Stimulated activated effector memory CD8-positive, alpha-beta T cell treated with anti-CD3 and anti-CD28 coated beads, Interleukin-12 subunit alpha, Interleukin-12 subunit beta, amount 100 ng/mL, for 72 hours (primary cell): ENCODE data around the gene GDPD4.
"Not testable (repeated sequence)": the region's sequence is repeated elsewhere in the genome, so short reads cannot be mapped to it uniquely, and the experiment has no call there.

ENCODE experiments used
- ATAC-seq: fragments of 150-1000 bp; cut with Tn5 transposase; 2 replicates; pipeline ENCODE4 v1.10.0; 2021
- DNase-seq, 2 donors: peaks; one replicate each; pipeline ENCODE4 v3.0.0; 2021 to 2022; ENCODE audit warnings: low spot score in 2 of 2
- H3K27ac Mint-ChIP-seq: one replicate; pipeline ENCODE4 v1.8.0; 2022; ENCODE audit warnings: mild to moderate bottlenecking, mixed read lengths
- H3K36me3 Mint-ChIP-seq: one replicate; pipeline ENCODE4 v1.8.0; 2022; ENCODE audit warnings: mild to moderate bottlenecking, mixed read lengths
- H3K4me1 Mint-ChIP-seq: one replicate; pipeline ENCODE4 v1.8.0; 2022; ENCODE audit warnings: mixed read lengths
- H3K4me3 Mint-ChIP-seq: one replicate; pipeline ENCODE4 v1.8.0; 2022; ENCODE audit warnings: mild to moderate bottlenecking, mixed read lengths
- H3K9me3 Mint-ChIP-seq: one replicate; pipeline ENCODE4 v1.8.0; 2022; ENCODE audit warnings: mixed read lengths

The GDPD4 gene

GRCh38 chr11:77310721-77311120 is 9.2 kb upstream of the GDPD4 start:
- H3K9me3 Mint-ChIP-seq = no peaks in the 10 kb centered on the region
- H3K4me3 Mint-ChIP-seq = no peak overlapping the region
- H3K36me3 Mint-ChIP-seq = no peaks in the 10 kb centered on the region
- DNase-seq (no peak), ATAC-seq (no peak)
- H3K27ac Mint-ChIP-seq = no peak overlapping the region
- no peaks in the 10 kb centered on the region for H3K4me1 Mint-ChIP-seq

DNA sequence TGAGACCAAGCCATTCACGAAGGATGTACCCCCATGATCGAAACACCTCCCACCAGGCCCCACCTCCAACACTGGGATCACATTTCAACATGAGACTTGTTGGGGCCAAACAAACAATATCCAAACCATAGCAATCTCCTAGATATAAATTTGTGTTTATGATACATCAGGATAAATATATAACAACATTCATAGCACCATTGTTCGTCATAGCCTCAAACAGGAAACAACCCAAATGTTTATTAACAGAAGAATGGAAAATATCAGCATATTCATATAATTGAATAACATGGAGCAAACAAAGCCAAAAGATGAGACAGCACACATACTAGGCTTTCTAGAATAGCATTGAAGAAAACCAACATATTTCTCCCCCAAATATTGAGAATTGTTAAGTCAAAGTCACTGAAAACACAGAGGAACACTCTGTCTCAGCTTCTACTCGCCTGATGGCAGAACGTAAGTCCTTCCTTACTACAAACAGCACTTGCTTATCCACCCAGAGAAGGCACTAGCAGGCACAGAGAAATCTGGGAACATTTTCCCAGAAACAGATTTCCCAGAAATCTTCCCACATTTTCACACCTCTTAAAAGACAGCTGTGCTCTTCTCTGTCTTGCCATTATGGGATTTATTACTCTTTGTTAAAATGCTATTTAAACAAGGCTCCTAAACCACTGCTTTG is 8.1 kb upstream of the GDPD4 start:
- no peak for ATAC-seq
- Mint-ChIP-seq H3K27ac (no peak overlapping the region), H3K9me3 (no peaks in the 10 kb centered on the region), H3K36me3 (no peaks in the 10 kb centered on the region), H3K4me1 (no peaks in the 10 kb centered on the region), H3K4me3 (no peak overlapping the region)
- no peak for DNase-seq

DNA sequence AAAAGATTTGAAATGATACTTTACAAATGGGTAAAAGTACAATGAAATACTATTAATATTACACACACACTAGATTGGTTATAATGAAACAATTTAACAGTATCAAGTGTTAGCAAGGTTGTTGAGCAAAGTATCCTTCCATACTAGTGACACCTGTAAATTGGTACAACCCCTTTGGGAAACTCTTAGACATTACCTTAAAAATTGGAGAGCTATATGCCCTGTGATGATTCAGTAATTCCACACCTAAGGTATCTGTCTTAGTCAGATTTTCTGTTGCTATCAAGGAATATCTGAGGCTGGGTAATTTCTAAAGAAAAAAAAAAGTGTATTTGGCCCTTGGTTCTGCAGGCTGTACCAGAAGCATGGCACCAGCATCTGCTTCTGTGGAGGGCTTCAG is 7.4 kb upstream of the GDPD4 start:
- ATAC-seq = no peak
- no peak overlapping the region for H3K27ac Mint-ChIP-seq
- no peaks in the 10 kb centered on the region for H3K9me3 Mint-ChIP-seq
- no peaks in the 10 kb centered on the region for H3K4me1 Mint-ChIP-seq
- DNase-seq = no peak
- no peak overlapping the region for H3K4me3 Mint-ChIP-seq
- H3K36me3 Mint-ChIP-seq = no peaks in the 10 kb centered on the region

DNA sequence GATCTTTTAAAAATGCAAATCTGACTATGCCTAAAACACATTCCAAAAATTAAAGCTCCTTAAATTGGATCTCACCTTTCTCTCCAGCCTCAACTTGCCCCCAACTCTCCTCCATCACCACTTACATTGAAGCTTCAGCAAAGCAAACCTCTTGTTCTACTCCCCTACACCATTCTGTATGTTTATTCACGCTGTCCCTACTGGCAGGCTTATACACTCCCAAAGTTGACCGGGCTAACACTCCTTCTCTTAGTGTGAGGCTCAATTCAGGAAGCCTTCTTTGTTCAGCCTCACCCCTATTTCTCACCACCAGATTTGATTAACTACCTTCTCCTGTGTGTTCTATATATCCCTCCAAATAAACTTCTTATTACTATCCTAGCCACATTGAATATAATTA is 1.8 kb upstream of the GDPD4 start:
- ATAC-seq = no peak
- Mint-ChIP-seq H3K4me3 (no peak overlapping the region), H3K36me3 (no peaks in the 10 kb centered on the region), H3K27ac (no peak overlapping the region), H3K4me1 (no peaks in the 10 kb centered on the region), H3K9me3 (no peaks in the 10 kb centered on the region)
- DNase-seq = no peak

DNA sequence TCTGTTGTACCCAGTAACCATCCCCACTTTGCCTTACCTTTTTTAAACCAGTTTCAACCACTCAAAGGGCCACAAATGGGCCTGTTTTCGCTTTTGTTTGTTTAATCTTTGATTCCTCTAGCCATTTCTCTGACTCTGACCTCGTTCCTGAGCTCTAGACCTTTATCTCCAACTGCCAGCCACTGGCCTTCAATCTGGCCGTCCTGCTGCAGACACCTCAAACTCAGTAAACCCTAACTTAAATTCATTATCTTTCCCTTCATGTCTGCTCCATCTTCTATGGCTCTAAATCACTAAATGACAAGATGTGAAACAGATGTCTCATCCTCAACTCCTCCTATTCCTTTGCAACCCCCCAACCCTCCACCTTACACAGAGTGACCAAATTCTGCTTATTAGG is 1.3 kb upstream of the GDPD4 start:
- ATAC-seq (no peak), DNase-seq (no peak)
- no peaks in the 10 kb centered on the region for H3K36me3 Mint-ChIP-seq
- no peak overlapping the region for H3K4me3 Mint-ChIP-seq
- H3K9me3 Mint-ChIP-seq = no peaks in the 10 kb centered on the region
- no peaks in the 10 kb centered on the region for H3K4me1 Mint-ChIP-seq
- H3K27ac Mint-ChIP-seq = no peak overlapping the region

DNA sequence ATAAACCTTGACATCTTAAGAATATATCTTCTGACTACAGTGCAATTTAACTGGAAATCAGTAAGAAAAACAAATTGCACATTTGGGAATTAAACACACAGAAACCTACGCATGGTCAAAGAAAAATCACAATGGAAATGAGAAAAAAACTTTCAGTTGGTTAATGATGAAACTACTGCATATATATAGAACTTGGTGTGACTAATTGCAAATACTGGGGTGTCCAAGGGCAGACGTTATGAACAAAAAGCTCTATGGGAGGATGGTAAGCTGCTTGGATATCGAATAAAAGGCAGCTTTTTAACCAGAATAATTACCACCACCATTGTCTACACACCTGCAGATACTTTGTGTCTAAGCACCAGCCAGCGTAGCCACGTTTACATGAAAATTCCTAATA is 791 bp downstream of the GDPD4 start:
- no peak overlapping the region for H3K4me3 Mint-ChIP-seq
- no peaks in the 10 kb centered on the region for H3K4me1 Mint-ChIP-seq
- H3K27ac Mint-ChIP-seq = no peak overlapping the region
- ATAC-seq (no peak), DNase-seq (no peak)
- H3K9me3 Mint-ChIP-seq = no peaks in the 10 kb centered on the region
- no peaks in the 10 kb centered on the region for H3K36me3 Mint-ChIP-seq

DNA sequence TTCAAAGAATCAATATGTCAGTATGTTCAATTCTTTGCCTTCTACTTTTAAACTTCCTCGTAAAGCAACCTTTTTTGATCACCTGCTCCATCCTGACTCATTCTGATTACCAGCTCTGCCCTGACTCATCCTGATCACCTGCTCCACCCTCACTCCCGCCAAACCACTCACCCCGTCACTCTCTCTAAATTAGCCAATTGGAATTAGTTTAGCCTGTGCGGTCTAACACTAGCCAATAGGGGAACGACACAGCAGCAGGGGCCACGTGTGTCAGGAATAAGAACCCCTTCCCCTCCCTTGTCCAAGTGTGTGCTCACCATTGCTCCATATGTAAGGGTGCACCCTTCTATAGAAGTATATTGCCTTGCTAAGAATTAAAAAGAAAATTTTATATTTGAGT is 1.5 kb downstream of the GDPD4 start:
- not testable (repeated sequence) for H3K27ac Mint-ChIP-seq, DNase-seq, H3K4me3 Mint-ChIP-seq, H3K9me3 Mint-ChIP-seq, H3K36me3 Mint-ChIP-seq, H3K4me1 Mint-ChIP-seq
- ATAC-seq = peak; percentile 73

DNA sequence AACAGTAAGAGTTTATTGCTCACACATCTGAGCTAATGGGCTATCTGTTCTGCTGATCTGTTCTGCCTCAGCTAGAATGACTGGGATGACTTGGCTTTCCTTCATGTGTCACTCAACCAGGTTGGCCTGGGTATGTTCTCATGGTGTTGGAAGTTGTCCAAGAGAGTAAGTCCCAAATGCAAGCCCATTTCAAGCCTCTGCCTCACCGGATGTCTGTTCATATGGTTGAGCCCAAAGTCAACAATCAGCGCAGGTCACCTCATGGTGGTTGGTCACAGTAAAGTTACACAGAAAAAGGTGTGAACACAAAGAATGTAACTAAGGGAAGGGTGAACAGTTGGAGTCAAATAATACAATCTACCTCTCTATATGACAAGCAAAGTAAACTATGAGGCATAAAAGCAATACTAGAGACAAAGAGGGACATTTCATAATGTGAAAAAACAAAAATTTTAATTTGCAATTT is 1.9 kb downstream of the GDPD4 start:
- ATAC-seq (peak; percentile 39), DNase-seq (no peak)
- Mint-ChIP-seq H3K36me3 (no peaks in the 10 kb centered on the region), H3K27ac (no peak overlapping the region), H3K4me1 (no peaks in the 10 kb centered on the region), H3K9me3 (no peaks in the 10 kb centered on the region), H3K4me3 (no peak overlapping the region)

DNA sequence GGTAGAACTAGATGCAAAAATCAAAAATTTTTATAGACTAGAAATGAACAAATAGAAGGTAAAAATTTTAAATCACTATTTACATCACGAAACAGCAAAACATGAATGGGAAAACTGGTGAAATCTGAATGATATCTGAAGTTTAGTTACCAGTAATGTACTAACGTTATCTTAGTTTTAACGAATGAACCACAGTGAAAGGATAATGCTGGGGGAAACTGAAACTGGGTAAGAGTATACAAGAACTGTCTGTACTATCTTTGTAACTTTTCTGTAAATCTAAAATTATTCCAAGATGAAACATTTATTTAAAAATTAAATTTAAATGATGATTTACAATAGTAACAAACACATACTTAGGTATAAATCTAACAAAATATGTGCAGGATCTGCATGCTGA is 7.4 kb downstream of the GDPD4 start:
- no peaks in the 10 kb centered on the region for H3K4me1 Mint-ChIP-seq
- no peaks in the 10 kb centered on the region for H3K36me3 Mint-ChIP-seq
- no peaks in the 10 kb centered on the region for H3K9me3 Mint-ChIP-seq
- no peak overlapping the region for H3K4me3 Mint-ChIP-seq
- no peak for DNase-seq
- H3K27ac Mint-ChIP-seq = no peak overlapping the region
- ATAC-seq = no peak

DNA sequence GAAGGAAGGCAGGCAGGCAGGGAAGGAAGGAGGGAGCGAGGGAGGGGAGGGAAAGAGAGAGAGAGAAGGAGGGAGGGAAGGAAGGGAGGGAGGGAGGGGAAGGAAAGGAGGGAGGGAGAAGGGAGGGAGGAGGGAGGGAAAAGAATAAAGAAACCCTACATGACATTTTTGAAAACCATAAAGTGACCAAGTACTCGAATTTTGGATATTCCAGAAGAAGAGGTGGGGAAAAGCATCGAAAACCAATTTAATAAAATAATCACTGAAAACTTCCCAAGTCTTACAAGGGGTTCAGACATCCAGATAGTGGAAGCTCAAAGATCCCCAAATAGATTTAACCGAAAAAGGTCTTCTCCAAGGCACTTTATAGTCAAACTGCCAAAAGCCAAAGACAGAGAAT is 11.7 kb downstream of the GDPD4 start:
- ATAC-seq (no peak), DNase-seq (no peak)
- no peaks in the 10 kb centered on the region for H3K36me3 Mint-ChIP-seq
- H3K9me3 Mint-ChIP-seq = no peaks in the 10 kb centered on the region
- H3K4me1 Mint-ChIP-seq = no peaks in the 10 kb centered on the region
- H3K27ac Mint-ChIP-seq = no peak overlapping the region
- no peak overlapping the region for H3K4me3 Mint-ChIP-seq

DNA sequence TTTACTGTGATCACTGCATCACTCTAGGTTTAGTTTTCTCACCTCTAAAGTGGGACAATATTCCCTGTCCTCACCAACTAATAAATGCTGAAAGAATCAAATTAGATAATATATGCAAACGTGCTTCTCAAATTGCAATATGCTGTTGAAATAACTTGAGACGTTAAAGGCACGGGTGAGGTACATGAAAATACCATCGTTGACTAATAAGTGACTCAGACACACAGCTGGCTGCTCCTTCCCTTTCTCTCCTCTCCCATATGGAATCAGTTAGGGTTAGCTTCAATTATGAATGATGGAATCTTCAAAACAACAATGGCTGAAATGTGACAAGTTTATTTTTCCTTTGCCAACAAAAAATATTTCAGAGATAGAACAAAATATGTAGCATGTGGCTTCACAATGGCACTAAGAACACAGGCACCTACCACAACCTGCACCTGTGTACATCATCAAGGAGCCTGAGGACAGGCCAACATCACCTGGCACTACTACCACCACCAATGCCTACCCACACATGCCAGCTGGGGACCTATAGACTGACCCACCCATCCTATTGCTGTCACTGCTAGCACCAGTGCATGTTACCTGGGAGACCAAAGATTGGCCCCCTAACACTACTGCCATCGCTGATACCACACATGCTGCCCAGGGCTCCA is 13.7 kb downstream of the GDPD4 start:
- Mint-ChIP-seq H3K4me1 (no peaks in the 10 kb centered on the region), H3K9me3 (no peaks in the 10 kb centered on the region), H3K27ac (no peak overlapping the region), H3K4me3 (no peak overlapping the region), H3K36me3 (no peaks in the 10 kb centered on the region)
- DNase-seq = no peak
- ATAC-seq = no peak

GRCh38 chr11:77287136-77287535 is 14.3 kb downstream of the GDPD4 start:
- no peaks in the 10 kb centered on the region for H3K9me3 Mint-ChIP-seq
- H3K36me3 Mint-ChIP-seq = no peaks in the 10 kb centered on the region
- DNase-seq (no peak), ATAC-seq (no peak)
- H3K27ac Mint-ChIP-seq = no peak overlapping the region
- no peaks in the 10 kb centered on the region for H3K4me1 Mint-ChIP-seq
- H3K4me3 Mint-ChIP-seq = no peak overlapping the region

- Mint-ChIP-seq H3K4me3 (no peak overlapping the region), H3K9me3 (no peaks in the 10 kb centered on the region), H3K4me1 (no peaks in the 10 kb centered on the region), H3K36me3 (no peaks in the 10 kb centered on the region), H3K27ac (no peak overlapping the region)
- DNase-seq (no peak), ATAC-seq (no peak)
These were observed 16.7 kb downstream of the GDPD4 start for GRCh38 chr11:77284476-77285468.

GRCh38 chr11:77283101-77283500 is 18.4 kb downstream of the GDPD4 start:
- no peak overlapping the region for H3K4me3 Mint-ChIP-seq
- H3K9me3 Mint-ChIP-seq = no peaks in the 10 kb centered on the region
- H3K36me3 Mint-ChIP-seq = no peaks in the 10 kb centered on the region
- DNase-seq (no peak), ATAC-seq (no peak)
- no peaks in the 10 kb centered on the region for H3K4me1 Mint-ChIP-seq
- H3K27ac Mint-ChIP-seq = no peak overlapping the region

DNA sequence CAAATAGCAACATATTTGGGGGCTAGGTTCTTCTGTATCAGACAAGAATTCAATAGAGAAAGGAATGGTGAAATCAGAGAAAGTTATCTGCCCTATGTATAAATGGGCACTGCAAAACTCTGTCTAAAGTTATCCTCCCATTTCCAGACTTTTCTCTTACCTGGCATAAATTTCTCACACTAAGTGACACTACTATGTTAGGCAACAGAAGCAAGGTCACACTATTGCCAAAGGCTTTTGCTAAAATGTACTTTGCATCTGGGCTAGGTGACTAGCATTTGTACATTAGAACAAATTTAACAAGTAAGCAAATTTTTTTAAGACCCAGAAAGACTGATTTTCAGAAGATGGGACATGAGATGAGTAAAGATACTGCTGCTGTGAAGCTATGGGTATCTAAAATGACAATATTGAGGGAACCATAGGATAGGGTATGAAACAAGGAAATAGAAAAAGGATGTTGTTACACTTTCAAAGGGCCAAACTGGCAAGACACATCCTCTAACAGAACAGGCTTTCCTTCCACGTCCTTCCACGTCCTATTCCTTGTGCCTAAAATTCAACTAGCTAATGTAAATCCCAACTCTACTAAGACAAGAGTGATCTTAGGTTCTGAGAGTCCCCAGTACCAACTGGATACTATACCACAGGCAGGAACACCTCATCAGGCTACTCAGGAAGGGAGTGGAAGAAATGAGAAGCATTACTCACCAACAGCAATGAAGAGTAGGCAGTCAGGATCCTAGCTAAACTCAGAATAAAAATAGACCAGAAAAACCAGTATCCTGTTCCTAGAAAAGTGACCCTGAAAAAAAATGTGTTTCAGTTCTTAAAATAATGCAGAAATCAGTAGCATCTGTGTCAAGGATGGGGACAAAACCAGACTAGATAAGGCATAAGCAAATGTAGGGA is 22.6 kb downstream of the GDPD4 start:
- Mint-ChIP-seq H3K9me3 (no peaks in the 10 kb centered on the region), H3K4me1 (no peaks in the 10 kb centered on the region), H3K27ac (no peak overlapping the region), H3K36me3 (no peaks in the 10 kb centered on the region), H3K4me3 (no peak overlapping the region)
- ATAC-seq (no peak), DNase-seq (no peak)
